Liver (tissue), 3 donors: ENCODE data around the gene NIM1K.

Source experiments
- CTCF ChIP-seq: fragments of 150-350 bp; IDR thresholded peaks from 2 replicates; pipeline ENCODE4 v1.5.1; 2017; ENCODE audit warnings: improper control_type of control experiment, low read depth, low read length; ENCODE audit not compliant: missing input control
- EGR1 ChIP-seq, 2 donors: IDR thresholded peaks; 2 replicates each; pipeline ENCODE4 v1.6.1; 2016 to 2018; ENCODE audit warnings: antibody characterized with exemption in 2 of 2, low read depth in 2 of 2
- FOXA1 ChIP-seq: IDR thresholded peaks from 2 replicates; pipeline ENCODE4 v1.6.1; 2016; ENCODE audit warnings: antibody characterized with exemption
- GABPA ChIP-seq, 2 donors: IDR thresholded peaks in 1 of 2; conservative IDR thresholded peaks in 1 of 2; 2 replicates each; pipeline ENCODE4 v1.6.1; 2016; ENCODE audit warnings: antibody characterized with exemption in 2 of 2, mild to moderate bottlenecking in 1 of 2, moderate library complexity in 1 of 2
- JUND ChIP-seq, 2 donors: IDR thresholded peaks; 2 replicates each; pipeline ENCODE4 v1.6.1; 2016; ENCODE audit warnings: antibody characterized with exemption in 2 of 2
- MAX ChIP-seq: IDR thresholded peaks from 2 replicates; pipeline ENCODE4 v1.6.1; 2016; ENCODE audit warnings: antibody characterized with exemption
- RAD21 ChIP-seq, 2 donors: IDR thresholded peaks; 2 replicates each; pipeline ENCODE4 v1.6.1; 2016; ENCODE audit warnings: antibody characterized with exemption in 2 of 2, mild to moderate bottlenecking in 2 of 2
- REST ChIP-seq: IDR thresholded peaks from 2 replicates; pipeline ENCODE4 v1.6.1; 2016; ENCODE audit warnings: antibody characterized with exemption, mild to moderate bottlenecking
- RXRA ChIP-seq, 2 donors: IDR thresholded peaks; 2 replicates each; pipeline ENCODE4 v1.6.1; 2017 to 2018; ENCODE audit warnings: antibody characterized with exemption in 2 of 2, mild to moderate bottlenecking in 1 of 2
- SP1 ChIP-seq: IDR thresholded peaks from 2 replicates; pipeline ENCODE4 v1.6.1; 2018; ENCODE audit warnings: antibody characterized with exemption, mild to moderate bottlenecking
- TAF1 ChIP-seq: conservative IDR thresholded peaks from 2 replicates; pipeline ENCODE4 v1.6.1; 2016; ENCODE audit warnings: antibody characterized with exemption, mild to moderate bottlenecking
- YY1 ChIP-seq: IDR thresholded peaks from 2 replicates; pipeline ENCODE4 v1.6.1; 2016; ENCODE audit warnings: antibody characterized with exemption, mild to moderate bottlenecking
- ZBTB33 ChIP-seq: IDR thresholded peaks from 2 replicates; pipeline ENCODE4 v1.6.1; 2016; ENCODE audit warnings: antibody characterized with exemption
- donor health status: healthy.
- donor health status: healthy.

GRCh38 chr5:43290726-43291125 is 98.7 kb downstream of the NIM1K start:
- TF ChIP-seq CTCF (no peak), EGR1 (IDR thresholded peaks at IDR 0.05; ENCODE audit: low read depth in 2 of 2) (no peak), JUND (IDR thresholded peaks at IDR 0.05) (no peak), ZBTB33 (no peak), MAX (no peak), REST (no peak), YY1 (no peak), RAD21 (IDR thresholded peaks at IDR 0.05) (no peak), SP1 (no peak), GABPA (IDR thresholded peaks at IDR 0.05 in 1 of 2, conservative IDR thresholded peaks at IDR 0.05 in 1 of 2) (no peak), FOXA1 (no peak), TAF1 (no peak), RXRA (IDR thresholded peaks at IDR 0.05) (no peak)
